HEK293T (cell line): ENCODE results near the gene PTPN1.

Experiments used
- CTCF ChIA-PET: fragments of 350-600 bp; formaldehyde crosslinking; extraction: SDS; loops from one replicate; lab custom pipeline; 2021; ENCODE audit warnings: antibody characterized with exemption, inconsistent platforms; lab: Yijun Ruan, JAX
- POLR2A ChIA-PET: fragments of 350-600 bp; formaldehyde crosslinking; extraction: SDS; loops from one replicate; lab custom pipeline; 2020; ENCODE audit warnings: antibody characterized with exemption, inconsistent platforms; lab: Yijun Ruan, JAX
- DNase-seq: peaks from one replicate; pipeline ENCODE4 v3.0.0; 2012; ENCODE audit warnings: mixed read lengths; ENCODE audit errors: extremely low spot score
- ARNT ChIP-seq: fragments of 450-650 bp; IDR thresholded peaks from 2 replicates; pipeline ENCODE4 v1.6.1; 2017; ENCODE audit warnings: mild to moderate bottlenecking
- BHLHE40 ChIP-seq: fragments of 450-650 bp; IDR thresholded peaks from 2 replicates; pipeline ENCODE4 v1.6.1; 2016; ENCODE audit warnings: mild to moderate bottlenecking, moderate library complexity, borderline replicate concordance
- CTBP1 ChIP-seq: fragments of 450-650 bp; IDR thresholded peaks from 2 replicates; pipeline ENCODE4 v1.6.1; 2016; ENCODE audit warnings: borderline replicate concordance
- ELF4 ChIP-seq: fragments of 450-650 bp; IDR thresholded peaks from 2 replicates; pipeline ENCODE4 v1.6.1; 2017; ENCODE audit warnings: antibody characterized with exemption
- FOXA1 ChIP-seq: fragments of 450-650 bp; IDR thresholded peaks from 2 replicates; pipeline ENCODE4 v1.6.1; 2016; ENCODE audit warnings: mild to moderate bottlenecking
- FOXK2 ChIP-seq: fragments of 450-650 bp; IDR thresholded peaks from 2 replicates; pipeline ENCODE4 v1.6.1; 2016; ENCODE audit warnings: mild to moderate bottlenecking
- FOXM1 ChIP-seq: fragments of 450-650 bp; IDR thresholded peaks from 2 replicates; pipeline ENCODE4 v1.6.1; 2017; ENCODE audit warnings: mild to moderate bottlenecking, borderline replicate concordance
- HDGF ChIP-seq: fragments of 450-650 bp; IDR thresholded peaks from 2 replicates; pipeline ENCODE4 v1.6.1; 2017; ENCODE audit warnings: antibody characterized with exemption, borderline replicate concordance
- L3MBTL2 ChIP-seq: fragments of 450-650 bp; conservative IDR thresholded peaks from 2 replicates; pipeline ENCODE4 v1.6.1; 2016; ENCODE audit warnings: mild to moderate bottlenecking
- LEF1 ChIP-seq: fragments of 450-650 bp; IDR thresholded peaks from 2 replicates; pipeline ENCODE4 v1.6.1; 2017; ENCODE audit warnings: mild to moderate bottlenecking, borderline replicate concordance
- NFRKB ChIP-seq: fragments of 450-650 bp; IDR thresholded peaks from 2 replicates; pipeline ENCODE4 v1.6.1; 2016; ENCODE audit warnings: mild to moderate bottlenecking, moderate library complexity
- PKNOX1 ChIP-seq: fragments of 450-650 bp; IDR thresholded peaks from 2 replicates; pipeline ENCODE4 v1.6.1; 2016
- SP1 ChIP-seq: fragments of 450-650 bp; IDR thresholded peaks from 2 replicates; pipeline ENCODE4 v1.6.1; 2017
- SUZ12 ChIP-seq: fragments of 450-650 bp; IDR thresholded peaks from 2 replicates; pipeline ENCODE4 v1.6.1; 2016; ENCODE audit warnings: mild to moderate bottlenecking
- TARDBP ChIP-seq: fragments of 450-650 bp; IDR thresholded peaks from 2 replicates; pipeline ENCODE4 v1.6.1; 2016
- ZNF384 ChIP-seq: fragments of 450-650 bp; IDR thresholded peaks from 2 replicates; pipeline ENCODE4 v1.6.1; 2016

PTPN1 gene

GRCh38 chr20:50580016-50580747, 70.0 kb downstream of the PTPN1 start:
- ChIA-PET POLR2A (no interaction called here), CTCF (interaction anchor here (0.9 kb wide), 1 partner anchor 16 kb away, joined by 6 read pairs; no protein-coding TSS in a partner anchor)
- TF ChIP-seq ZNF384 (no peak), FOXM1 (peak; percentile 49; the same call in 1 of the 2 replicates), SUZ12 (no peak)
- peak; percentile 80 for DNase-seq

GRCh38 chr20:50580842-50581544, 70.8 kb downstream of the PTPN1 start:
- no peak for DNase-seq
- TF ChIP-seq BHLHE40 (no peak), SUZ12 (no peak), FOXM1 (no peak), FOXK2 (no peak), LEF1 (no peak), L3MBTL2 (no peak), NFRKB (no peak), TARDBP (no peak), ZNF384 (no peak), HDGF (no peak)
- POLR2A ChIA-PET: no interaction called here
- CTCF ChIA-PET: no interaction called here

GRCh38 chr20:50582092-50582491, 71.9 kb downstream of the PTPN1 start:
- no peak for TF ChIP-seq FOXA1
- TF ChIP-seq TARDBP: no peak
- TF ChIP-seq PKNOX1: no peak
- no peak for TF ChIP-seq HDGF
- no peak for TF ChIP-seq FOXM1
- no peak for TF ChIP-seq SP1
- TF ChIP-seq ZNF384: no peak
- no peak for TF ChIP-seq L3MBTL2
- no peak for TF ChIP-seq ARNT
- no peak for TF ChIP-seq CTBP1
- TF ChIP-seq ELF4: no peak
- no peak for TF ChIP-seq SUZ12
- CTCF ChIA-PET: no interaction called here
- POLR2A ChIA-PET: no interaction called here
- DNase-seq: no peak

GRCh38 chr20:50582591-50583234, 72.5 kb downstream of the PTPN1 start:
- ChIA-PET POLR2A (no interaction called here), CTCF (no interaction called here)
- no peak for DNase-seq
- TF ChIP-seq BHLHE40: no peak
- no peak for TF ChIP-seq SUZ12

- TF ChIP-seq FOXA1: no peak
- no peak for TF ChIP-seq FOXM1
- TF ChIP-seq FOXK2: no peak
- no peak for TF ChIP-seq TARDBP
- TF ChIP-seq BHLHE40: no peak
- TF ChIP-seq ARNT: no peak
- TF ChIP-seq L3MBTL2: no peak
- no peak for TF ChIP-seq HDGF
- TF ChIP-seq ELF4: no peak
- TF ChIP-seq PKNOX1: no peak
- no peak for TF ChIP-seq CTBP1
- TF ChIP-seq SUZ12: no peak
- no peak for TF ChIP-seq LEF1
- TF ChIP-seq SP1: no peak
- no peak for TF ChIP-seq ZNF384
- TF ChIP-seq NFRKB: no peak
- CTCF ChIA-PET: no interaction called here
- POLR2A ChIA-PET: no interaction called here
- no peak for DNase-seq
Observed at GRCh38 chr20:50583442-50584150, 73.4 kb downstream of the PTPN1 start.

GRCh38 chr20:50584687-50585086, 74.5 kb downstream of the PTPN1 start:
- POLR2A ChIA-PET: no interaction called here
- CTCF ChIA-PET: interaction anchor here (0.5 kb wide), 1 partner anchor 345 kb away, joined by 7 read pairs; no protein-coding TSS in a partner anchor
- TF ChIP-seq NFRKB (no peak), ELF4 (no peak), HDGF (no peak), SUZ12 (no peak), L3MBTL2 (no peak), FOXK2 (no peak), ARNT (no peak), FOXA1 (no peak), LEF1 (no peak), SP1 (no peak), BHLHE40 (no peak), FOXM1 (no peak), PKNOX1 (no peak), ZNF384 (no peak)
- DNase-seq: no peak
